Measurements from ENCODE around the gene TPSB2. TPM values are rescaled to one million over a fixed set of nuclear protein-coding genes. Genes with fewer than 3 reads are reported as not detected.

Gene TPSB2
- total RNA-seq, 1 experiment from 2014 or later = not detected

- no TSS peak for BruUV-seq (replicated peaks)
- no peaks in the 10 kb centered on the region for H3K9me3 ChIP-seq (ENCODE audit: control insufficient read depth in 1 of 2, insufficient read depth in 1 of 2, low read depth in 1 of 2, low read length in 2 of 2)
- TF ChIP-seq POLR2A (IDR thresholded peaks at IDR 0.05; ENCODE audit: borderline replicate concordance, extremely low read depth, insufficient read depth, insufficient read length) = peak; percentile 53
- TF ChIP-seq POLR2AphosphoS5 (IDR thresholded peaks at IDR 0.05; ENCODE audit: low read depth, low read length) = peak; percentile 69; the same call in 1 of the 2 replicates
- no peak for TF ChIP-seq YY1 (IDR thresholded peaks at IDR 0.05; ENCODE audit: extremely low read depth, insufficient replicate concordance, low read depth, low read length)
- no peak; the same call in 1 of the 2 replicates for TF ChIP-seq EGR1 (IDR thresholded peaks at IDR 0.05; ENCODE audit: low read depth)
- TF ChIP-seq TCF7L2 (IDR thresholded peaks at IDR 0.05; ENCODE audit: borderline replicate concordance, extremely low read depth, insufficient read depth, insufficient read length) = peak; percentile 36
- TF ChIP-seq ZFX (IDR thresholded peaks at IDR 0.05) = peak; percentile 29; the same call in 1 of the 2 replicates
- TF ChIP-seq MAX (IDR thresholded peaks at IDR 0.05) = peak; percentile 94; the same call in 1 of the 2 replicates
- TF ChIP-seq CTCF (IDR thresholded peaks at IDR 0.05 in 2 of 3, conservative IDR thresholded peaks at IDR 0.05 in 1 of 3; ENCODE audit: borderline replicate concordance in 1 of 3, insufficient read depth in 1 of 3, low read depth in 2 of 3, low read length in 2 of 3) = peak in 1 of 3 experiments; percentile 26; a peak in 2 of 6 replicates
- CTCF ChIA-PET = interaction anchor here (0.6 to 1.4 kb wide), 6 partner anchors 12 to 136 kb away, joined by 3 read pairs; no protein-coding TSS in a partner anchor
- POLR2A ChIA-PET = interaction anchor here (0.6 to 0.9 kb wide), 2 partner anchors 136 to 680 kb away, joined by 4 to 8 read pairs; no protein-coding TSS in a partner anchor
- no peaks in the 10 kb centered on the region for H3K27me3 ChIP-seq (ENCODE audit: insufficient read depth, low read length)
- H4K20me1 ChIP-seq (ENCODE audit: insufficient read depth) = no peaks in the 10 kb centered on the region
- H3K4me2 ChIP-seq (ENCODE audit: low read length) = peak overlapping the region; percentile 78
- ATAC-seq (peak; percentile 86), DNase-seq (ENCODE audit: low read depth, low spot score) (peak; percentile 53)
- H3K27ac ChIP-seq (ENCODE audit: low read depth, low read length) = peak overlapping the region; percentile 72
- RAD21 ChIA-PET (ENCODE audit: low non-redundant PET in 1 of 2, low total read pairs in 2 of 2, uncharacterized antibody in 2 of 2, unreplicated experiment in 2 of 2) = interaction anchor here in 1 of 2 experiments (0.6 to 0.9 kb wide), 3 partner anchors 10 to 136 kb away, joined by 3 to 4 read pairs (median 3); no protein-coding TSS in a partner anchor
- H3K4me3 ChIP-seq (replicated peaks in 1 of 2; ENCODE audit: low read depth in 1 of 2, low read length in 2 of 2) = peak overlapping the region; percentile 28 to 58
- H2AFZ ChIP-seq (ENCODE audit: low read depth, low read length, poor library complexity, severe bottlenecking) = no peak overlapping the region
- no peaks in the 10 kb centered on the region for H3K9me2 ChIP-seq (ENCODE audit: insufficient read depth)
- H3K9ac ChIP-seq (ENCODE audit: low read length) = peak overlapping the region; percentile 67
- H3K36me3 ChIP-seq (ENCODE audit: control insufficient read depth in 1 of 2, insufficient read depth in 2 of 2, low read length in 2 of 2) = no peaks in the 10 kb centered on the region
- H3K4me1 ChIP-seq (ENCODE audit: control insufficient read depth in 1 of 2, insufficient read depth in 2 of 2, low read length in 2 of 2) = peaks cover 22 to 39% of the 10 kb centered on the region in 2 experiments
- H3K79me2 ChIP-seq (ENCODE audit: insufficient read depth, low read length) = no peaks in the 10 kb centered on the region
- intact Hi-C loops (cut with micrococcal nuclease) = loop anchor here (5.0 kb wide), 2 partner anchors 41 to 136 kb away; partner anchors contain the start of gene CACNA1H
Measured at GRCh38 chr16:1193143-1193824, 36.7 kb downstream of the TPSB2 start.
